PFSK-1 (cell line): ENCODE measurements around the gene TRIM31.

ENCODE experiments used
- POLR2AphosphoS5 ChIP-seq: IDR thresholded peaks from 2 replicates; pipeline ENCODE4 v1.6.1; 2012; ENCODE audit warnings: low read depth, mild to moderate bottlenecking, control low read depth, low read length, moderate library complexity
- SIN3A ChIP-seq: IDR thresholded peaks from 2 replicates; pipeline ENCODE4 v1.6.1; 2012; ENCODE audit warnings: mild to moderate bottlenecking, low read length, moderate library complexity, borderline replicate concordance; ENCODE audit not compliant: insufficient read depth
- TF ChIP-seq, protein P1 (sequence below), 2 experiments: IDR thresholded peaks; 2 replicates each; pipeline versions ENCODE4 v1.6.1 to v1.8.0; 2011 to 2012; ENCODE audit warnings: low read depth in 2 of 2, low read length in 2 of 2, control low read depth in 1 of 2, inconsistent platforms in 1 of 2, mild to moderate bottlenecking in 1 of 2, moderate library complexity in 1 of 2; ENCODE audit not compliant: insufficient read depth in 1 of 2

DNA sequence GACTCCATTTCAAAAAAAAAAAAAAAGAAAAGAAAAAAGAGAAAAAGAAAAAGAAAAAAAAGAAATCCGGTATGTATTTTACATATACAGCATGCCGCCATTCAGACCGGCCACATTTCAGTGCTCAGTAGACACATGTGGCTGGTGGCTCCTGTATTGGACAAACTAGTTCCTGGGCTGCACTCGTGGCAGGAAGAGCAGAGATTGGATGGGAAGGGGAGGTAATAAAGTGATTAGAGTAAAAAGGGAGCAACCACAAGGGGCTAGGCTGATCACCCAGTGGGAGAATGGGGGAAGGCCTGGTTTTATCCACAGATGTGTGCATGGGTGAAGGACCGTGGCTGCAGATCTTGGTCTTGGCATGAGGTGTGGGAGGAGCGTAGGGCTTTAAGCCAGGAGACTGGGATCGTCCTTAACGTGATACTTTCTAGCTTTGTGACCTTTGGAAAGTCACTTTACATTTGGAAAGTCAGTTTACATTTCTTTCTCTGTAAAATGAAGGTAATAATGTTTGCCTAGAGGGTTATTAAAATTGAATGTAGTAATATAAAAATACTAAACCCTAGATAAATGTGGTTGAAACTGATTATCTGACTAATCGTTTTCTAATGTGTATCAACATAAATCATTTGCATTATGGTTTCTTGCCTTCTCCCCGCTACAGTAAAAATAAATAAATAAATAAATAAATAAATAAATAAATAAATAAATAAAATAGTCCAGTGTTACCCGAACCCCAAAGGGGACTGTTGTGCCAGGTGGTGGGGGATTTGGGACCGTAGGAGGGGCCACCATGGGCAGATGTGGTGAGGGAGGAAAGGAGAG, 49.6 kb upstream of the TRIM31 start:
- TF ChIP-seq POLR2AphosphoS5, result no peak
- TF ChIP-seq, protein P1, sequence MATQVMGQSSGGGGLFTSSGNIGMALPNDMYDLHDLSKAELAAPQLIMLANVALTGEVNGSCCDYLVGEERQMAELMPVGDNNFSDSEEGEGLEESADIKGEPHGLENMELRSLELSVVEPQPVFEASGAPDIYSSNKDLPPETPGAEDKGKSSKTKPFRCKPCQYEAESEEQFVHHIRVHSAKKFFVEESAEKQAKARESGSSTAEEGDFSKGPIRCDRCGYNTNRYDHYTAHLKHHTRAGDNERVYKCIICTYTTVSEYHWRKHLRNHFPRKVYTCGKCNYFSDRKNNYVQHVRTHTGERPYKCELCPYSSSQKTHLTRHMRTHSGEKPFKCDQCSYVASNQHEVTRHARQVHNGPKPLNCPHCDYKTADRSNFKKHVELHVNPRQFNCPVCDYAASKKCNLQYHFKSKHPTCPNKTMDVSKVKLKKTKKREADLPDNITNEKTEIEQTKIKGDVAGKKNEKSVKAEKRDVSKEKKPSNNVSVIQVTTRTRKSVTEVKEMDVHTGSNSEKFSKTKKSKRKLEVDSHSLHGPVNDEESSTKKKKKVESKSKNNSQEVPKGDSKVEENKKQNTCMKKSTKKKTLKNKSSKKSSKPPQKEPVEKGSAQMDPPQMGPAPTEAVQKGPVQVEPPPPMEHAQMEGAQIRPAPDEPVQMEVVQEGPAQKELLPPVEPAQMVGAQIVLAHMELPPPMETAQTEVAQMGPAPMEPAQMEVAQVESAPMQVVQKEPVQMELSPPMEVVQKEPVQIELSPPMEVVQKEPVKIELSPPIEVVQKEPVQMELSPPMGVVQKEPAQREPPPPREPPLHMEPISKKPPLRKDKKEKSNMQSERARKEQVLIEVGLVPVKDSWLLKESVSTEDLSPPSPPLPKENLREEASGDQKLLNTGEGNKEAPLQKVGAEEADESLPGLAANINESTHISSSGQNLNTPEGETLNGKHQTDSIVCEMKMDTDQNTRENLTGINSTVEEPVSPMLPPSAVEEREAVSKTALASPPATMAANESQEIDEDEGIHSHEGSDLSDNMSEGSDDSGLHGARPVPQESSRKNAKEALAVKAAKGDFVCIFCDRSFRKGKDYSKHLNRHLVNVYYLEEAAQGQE (IDR thresholded peaks at IDR 0.05; ENCODE audit: insufficient read depth in 1 of 2, low read depth in 2 of 2, low read length in 2 of 2), result no peak
- TF ChIP-seq SIN3A, result no peak
